Endodermal cell (in vitro differentiated cells): ENCODE results near the gene AMN1. TPM values are rescaled to one million over a fixed set of nuclear protein-coding genes. Genes with fewer than 3 reads are reported as not detected.

ENCODE experiments used
- DNase-seq: peaks from one replicate; pipeline ENCODE4 v3.0.0-alpha.2; 2017
- H3K27ac ChIP-seq: 2 replicates; pipeline ENCODE4 v1.5.1; 2013; ENCODE audit warnings: mild to moderate bottlenecking, low read depth, low read length, moderate library complexity
- H3K27me3 ChIP-seq: 2 replicates; pipeline ENCODE4 v1.6.1; 2013; ENCODE audit warnings: mild to moderate bottlenecking, low read length, moderate library complexity; ENCODE audit not compliant: insufficient read depth, control insufficient read depth, poor library complexity, severe bottlenecking
- H3K36me3 ChIP-seq: 2 replicates; pipeline ENCODE4 v1.7.0; 2013; ENCODE audit warnings: mild to moderate bottlenecking, low read length, moderate library complexity; ENCODE audit not compliant: control insufficient read depth, insufficient read depth
- H3K4me1 ChIP-seq: one replicate; pipeline ENCODE4 v1.7.0; 2013; ENCODE audit warnings: low read length; ENCODE audit not compliant: control insufficient read depth, insufficient read depth
- H3K4me3 ChIP-seq: 2 replicates; pipeline ENCODE4 v1.5.1; 2013; ENCODE audit warnings: mild to moderate bottlenecking, low read length, moderate library complexity
- H3K9ac ChIP-seq: 2 replicates; pipeline ENCODE4 v1.6.1; 2013; ENCODE audit warnings: mild to moderate bottlenecking, low read length, moderate library complexity; ENCODE audit not compliant: poor library complexity, severe bottlenecking; ENCODE audit errors: extremely low read depth
- H3K9me3 ChIP-seq: 2 replicates; pipeline ENCODE4 v1.6.1; 2013; ENCODE audit warnings: mild to moderate bottlenecking, low read length, moderate library complexity; ENCODE audit not compliant: control insufficient read depth
- H3K27ac Mint-ChIP-seq: 2 replicates; pipeline ENCODE4 v1.8.0; 2020; ENCODE audit warnings: mixed read lengths
- H3K27me3 Mint-ChIP-seq: 2 replicates; pipeline ENCODE4 v1.8.0; 2021; ENCODE audit warnings: mild to moderate bottlenecking, mixed read lengths; ENCODE audit not compliant: insufficient read depth
- H3K36me3 Mint-ChIP-seq: 2 replicates; pipeline ENCODE4 v1.8.0; 2020; ENCODE audit warnings: low read depth, mixed read lengths
- H3K4me1 Mint-ChIP-seq: 2 replicates; pipeline ENCODE4 v1.8.0; 2020; ENCODE audit warnings: mixed read lengths
- H3K4me3 Mint-ChIP-seq: 2 replicates; pipeline ENCODE4 v1.8.0; 2020; ENCODE audit warnings: mild to moderate bottlenecking, moderate library complexity, mixed read lengths
- H3K9me3 Mint-ChIP-seq: 2 replicates; pipeline ENCODE4 v1.8.0; 2020; ENCODE audit warnings: mild to moderate bottlenecking, mixed read lengths
- CTCF ChIP-seq: fragments of 200-600 bp; sonication (generic); conservative IDR thresholded peaks from 2 replicates; pipeline ENCODE4 v1.5.0; 2021; ENCODE audit warnings: antibody characterized with exemption, mild to moderate bottlenecking
- WGBS, 2 experiments: methylation state at CpG; one replicate each; pipeline versions ENCODE4 v1.1.5 to v1.1.7; 2013; ENCODE audit warnings: missing lambda C conversion rate in 2 of 2, mixed read lengths in 1 of 2; ENCODE audit not compliant: insufficient coverage in 1 of 2, insufficient read length in 1 of 2; 5-methylcytosine and 5-hydroxymethylcytosine counted together
- total RNA-seq, 2 donors: library from RNA; stranded (reverse); fragmentation: NEBNext Ultra II Directional in 1 of 2; extraction: Animal tissue kit (Norgen Biotek cat#: 25700) in 1 of 2; gene quantifications; 2 replicates in 1 of 2; 3 replicates in 1 of 2; pipeline ENCODE4 v1.2.1, GENCODE V29; 2021

Gene AMN1
- total RNA-seq, 2 donors from 2014 or later = 12.5 to 15.2 TPM

DNA sequence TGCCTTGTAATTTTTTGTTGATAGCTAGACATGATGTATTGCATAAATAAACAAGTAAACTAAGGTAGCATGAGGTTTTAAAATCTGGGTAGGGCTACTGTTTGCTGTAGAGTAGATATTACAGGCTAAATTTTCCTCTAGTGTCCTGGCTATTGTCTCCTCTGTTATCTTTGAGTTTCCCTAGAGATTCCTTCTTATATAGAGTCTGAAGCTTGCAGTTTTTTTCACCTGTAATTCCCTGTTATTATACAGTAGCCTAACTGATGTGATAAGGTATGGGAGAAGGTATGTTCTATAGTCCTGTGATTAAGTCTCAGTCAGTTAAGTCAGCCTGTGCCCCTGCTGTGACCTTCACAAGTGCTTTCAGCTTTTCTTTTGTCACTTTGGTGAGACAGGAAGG, 59.8 kb downstream of the AMN1 start:
- H3K27ac Mint-ChIP-seq = no peak overlapping the region
- H3K27me3 Mint-ChIP-seq = no peaks in the 10 kb centered on the region
- Histone ChIP-seq H3K9ac (no peak overlapping the region), H3K36me3 (no peaks in the 10 kb centered on the region), H3K4me3 (no peak overlapping the region), H3K9me3 (peaks cover 54% of the 10 kb centered on the region), H3K27ac (no peak overlapping the region), H3K4me1 (no peaks in the 10 kb centered on the region), H3K27me3 (no peaks in the 10 kb centered on the region)
- H3K4me1 Mint-ChIP-seq = peaks cover 5% of the 10 kb centered on the region
- H3K4me3 Mint-ChIP-seq = no peak overlapping the region
- H3K36me3 Mint-ChIP-seq = peaks cover 46% of the 10 kb centered on the region
- no peak for DNase-seq
- no peak for TF ChIP-seq CTCF
- H3K9me3 Mint-ChIP-seq = peaks cover 59% of the 10 kb centered on the region

GRCh38 chr12:31664038-31664437, 64.8 kb downstream of the AMN1 start:
- DNase-seq = no peak
- no peak for TF ChIP-seq CTCF
- Mint-ChIP-seq H3K4me3 (no peak overlapping the region), H3K27me3 (no peaks in the 10 kb centered on the region), H3K27ac (no peak overlapping the region), H3K9me3 (peaks cover 48% of the 10 kb centered on the region), H3K4me1 (no peaks in the 10 kb centered on the region), H3K36me3 (peaks cover 36% of the 10 kb centered on the region)
- no peaks in the 10 kb centered on the region for H3K27me3 ChIP-seq
- peaks cover 39% of the 10 kb centered on the region for H3K9me3 ChIP-seq
- no peak overlapping the region for H3K27ac ChIP-seq
- 87 to 94% methylated on average over 3 to 6 of the region's 6 CpGs for WGBS, 2 experiments
- H3K4me1 ChIP-seq = no peaks in the 10 kb centered on the region
- H3K4me3 ChIP-seq = no peak overlapping the region
- H3K36me3 ChIP-seq = no peaks in the 10 kb centered on the region
- H3K9ac ChIP-seq = no peak overlapping the region

- Histone ChIP-seq H3K4me1 (no peaks in the 10 kb centered on the region), H3K9ac (no peak overlapping the region), H3K27me3 (no peaks in the 10 kb centered on the region), H3K27ac (no peak overlapping the region), H3K36me3 (no peaks in the 10 kb centered on the region), H3K9me3 (peaks cover 34% of the 10 kb centered on the region), H3K4me3 (no peak overlapping the region)
- H3K4me1 Mint-ChIP-seq = peaks cover 1% of the 10 kb centered on the region
- H3K36me3 Mint-ChIP-seq = peaks cover 31% of the 10 kb centered on the region
- H3K9me3 Mint-ChIP-seq = peaks cover 43% of the 10 kb centered on the region
- no peak overlapping the region for H3K27ac Mint-ChIP-seq
- H3K27me3 Mint-ChIP-seq = no peaks in the 10 kb centered on the region
- no peak for DNase-seq
- H3K4me3 Mint-ChIP-seq = no peak overlapping the region
- TF ChIP-seq CTCF = no peak
- WGBS, 2 experiments = 77 to 80% methylated on average over 4 of the region's 4 CpGs
These were observed 65.2 kb downstream of the AMN1 start for GRCh38 chr12:31663576-31663975.
